ENCODE measurements around the gene HSBP1. TPM values are rescaled to one million over a fixed set of nuclear protein-coding genes. Genes with fewer than 3 reads are reported as not detected.
A peak's percentile ranks its signal among the peaks of the same experiment; 100 is the strongest.

The HSBP1 gene
- total RNA-seq, 1 experiment from 2014 or later: 230 TPM

GRCh38 chr16:83842291-83842690, 34.5 kb downstream of the HSBP1 start:
- Mint-ChIP-seq H3K27ac (peak overlapping the region; percentile 95 to 100 (median 99)), H3K36me3 (ENCODE audit: insufficient read depth in 1 of 3, low read depth in 3 of 3) (peaks cover 0 to 3% (median 0%) of the 10 kb centered on the region in 3 experiments; a peak in 2 of 7 replicates), H3K4me1 (peaks cover 64 to 66% of the 10 kb centered on the region in 2 experiments), H3K9me3 (peaks cover 1 to 3% of the 10 kb centered on the region in 2 experiments; a peak in 3 of 5 replicates), H3K4me3 (no peak overlapping the region; a peak in 1 of 5 replicates), H3K27me3 (ENCODE audit: low read depth) (no peaks in the 10 kb centered on the region; the same call in 1 of the 2 replicates)
- Histone ChIP-seq H3T11ph (ENCODE audit: low read length) (peak overlapping the region; percentile 70), H2BK120ac (ENCODE audit: low read depth, low read length, poor library complexity, severe bottlenecking) (no peak overlapping the region), H3K79me2 (ENCODE audit: insufficient read depth, low read length) (no peaks in the 10 kb centered on the region), H3K18ac (ENCODE audit: insufficient read length, low read depth, low read length) (no peak overlapping the region), H3K4ac (ENCODE audit: low read depth, low read length) (no peak overlapping the region), H4K91ac (ENCODE audit: insufficient read length, low read depth, low read length) (no peak overlapping the region), H3K9ac (ENCODE audit: extremely low read depth, insufficient read length, low read length) (no peak overlapping the region), H2AFZ (ENCODE audit: low read length) (no peak overlapping the region), H3K79me1 (ENCODE audit: insufficient read depth, low read depth, low read length, poor library complexity, severe bottlenecking) (no peaks in the 10 kb centered on the region), H2BK15ac (ENCODE audit: low read depth, low read length) (no peak overlapping the region), H4K8ac (replicated peaks; ENCODE audit: insufficient read length, low read depth, low read length) (no peak overlapping the region), H4K5ac (ENCODE audit: insufficient read length, low read depth, low read length) (no peak overlapping the region), H3K27ac (ENCODE audit: insufficient read length, low read depth, low read length) (peak overlapping the region; percentile 44), H3K23me2 (ENCODE audit: insufficient read length, low read depth, low read length, poor library complexity, severe bottlenecking) (no peaks in the 10 kb centered on the region), H2BK5ac (ENCODE audit: insufficient read length, low read length) (no peak overlapping the region), H3K9me3 (ENCODE audit: control insufficient read depth, low read depth, low read length) (no peaks in the 10 kb centered on the region), H3K4me2 (ENCODE audit: insufficient read depth, insufficient read length, low read length) (no peak overlapping the region), H3K23ac (ENCODE audit: insufficient read length, low read depth, low read length) (no peak overlapping the region), H2AK5ac (ENCODE audit: insufficient read length, low read length) (no peak overlapping the region), H2BK12ac (ENCODE audit: insufficient read length, low read depth, low read length) (no peak overlapping the region), H3K14ac (ENCODE audit: insufficient read depth, low read length) (no peak overlapping the region), H3K4me1 (ENCODE audit: insufficient read depth, low read length) (peaks cover 6% of the 10 kb centered on the region), H3K27me3 (ENCODE audit: insufficient read depth, low read length) (no peaks in the 10 kb centered on the region), H4K20me1 (ENCODE audit: control insufficient read depth, insufficient read depth, insufficient read length) (no peaks in the 10 kb centered on the region), H2BK20ac (ENCODE audit: low read depth, low read length, poor library complexity, severe bottlenecking) (no peak overlapping the region), H3K56ac (ENCODE audit: insufficient read length, low read depth, low read length) (no peak overlapping the region)
- DNase-seq: no peak
- WGBS (ENCODE audit: extremely low coverage, insufficient read length, low lambda C conversion rate): no CpG with 5 or more reads among the region's 7 CpGs
- TF ChIP-seq, protein P1, sequence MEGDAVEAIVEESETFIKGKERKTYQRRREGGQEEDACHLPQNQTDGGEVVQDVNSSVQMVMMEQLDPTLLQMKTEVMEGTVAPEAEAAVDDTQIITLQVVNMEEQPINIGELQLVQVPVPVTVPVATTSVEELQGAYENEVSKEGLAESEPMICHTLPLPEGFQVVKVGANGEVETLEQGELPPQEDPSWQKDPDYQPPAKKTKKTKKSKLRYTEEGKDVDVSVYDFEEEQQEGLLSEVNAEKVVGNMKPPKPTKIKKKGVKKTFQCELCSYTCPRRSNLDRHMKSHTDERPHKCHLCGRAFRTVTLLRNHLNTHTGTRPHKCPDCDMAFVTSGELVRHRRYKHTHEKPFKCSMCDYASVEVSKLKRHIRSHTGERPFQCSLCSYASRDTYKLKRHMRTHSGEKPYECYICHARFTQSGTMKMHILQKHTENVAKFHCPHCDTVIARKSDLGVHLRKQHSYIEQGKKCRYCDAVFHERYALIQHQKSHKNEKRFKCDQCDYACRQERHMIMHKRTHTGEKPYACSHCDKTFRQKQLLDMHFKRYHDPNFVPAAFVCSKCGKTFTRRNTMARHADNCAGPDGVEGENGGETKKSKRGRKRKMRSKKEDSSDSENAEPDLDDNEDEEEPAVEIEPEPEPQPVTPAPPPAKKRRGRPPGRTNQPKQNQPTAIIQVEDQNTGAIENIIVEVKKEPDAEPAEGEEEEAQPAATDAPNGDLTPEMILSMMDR (conservative IDR thresholded peaks at IDR 0.05): no peak
